Rectal smooth muscle tissue (tissue), 1 donor: ENCODE measurements around the gene GALNT18.

Experiments
- H3K27ac ChIP-seq: one replicate; pipeline ENCODE4 v1.7.0; 2013; ENCODE audit warnings: low read depth, low read length, inconsistent platforms
- H3K27me3 ChIP-seq: one replicate; pipeline ENCODE4 v1.7.0; 2013; ENCODE audit warnings: low read length; ENCODE audit not compliant: control insufficient read depth, insufficient read depth
- H3K36me3 ChIP-seq: one replicate; pipeline ENCODE4 v1.7.0; 2013; ENCODE audit warnings: low read length; ENCODE audit not compliant: control insufficient read depth, insufficient read depth
- H3K4me1 ChIP-seq: one replicate; pipeline ENCODE4 v1.7.0; 2013; ENCODE audit warnings: low read length; ENCODE audit not compliant: control insufficient read depth, insufficient read depth
- H3K4me3 ChIP-seq: one replicate; pipeline ENCODE4 v1.7.0; 2013; ENCODE audit warnings: low read length
- H3K9ac ChIP-seq: one replicate; pipeline ENCODE4 v1.7.0; 2013; ENCODE audit warnings: low read length

Gene GALNT18

DNA sequence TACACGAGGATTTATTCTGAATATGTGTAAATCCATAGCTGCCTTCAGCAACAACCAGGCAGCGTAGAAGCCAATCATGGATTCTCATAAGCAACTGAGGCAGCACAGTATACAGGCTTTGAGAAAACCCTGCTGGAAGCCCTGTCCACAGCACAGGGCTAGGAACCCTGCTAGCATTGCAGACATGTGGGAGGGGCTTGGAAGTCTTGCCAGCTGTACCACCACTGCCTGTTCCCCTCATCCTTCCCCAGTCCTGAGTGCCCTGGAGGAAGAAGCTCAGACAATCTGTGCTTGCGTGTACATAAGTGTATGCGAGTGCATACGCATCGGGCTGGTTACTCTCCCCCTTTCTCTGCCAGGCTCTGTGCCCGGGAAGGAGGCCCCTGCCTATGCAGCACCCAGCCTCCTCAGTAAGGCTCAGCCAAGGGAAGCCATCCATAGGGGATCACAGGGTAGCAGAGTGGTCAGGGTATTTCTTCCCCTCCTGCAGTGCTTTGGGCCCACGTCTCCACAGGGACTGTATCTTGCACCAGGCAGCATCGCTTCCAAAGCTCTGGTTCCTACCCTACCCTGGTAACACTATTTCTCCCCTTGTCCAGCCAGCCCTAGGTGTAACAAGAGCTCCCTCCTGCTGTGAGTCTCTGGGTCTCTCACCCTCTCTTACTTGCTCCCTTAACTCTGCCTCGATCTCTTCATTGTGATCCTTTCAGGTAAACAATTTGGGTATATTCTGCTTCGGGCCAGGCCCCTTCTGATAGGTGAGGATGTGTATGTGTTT is 90.5 kb downstream of the GALNT18 start:
- no peaks in the 10 kb centered on the region for H3K36me3 ChIP-seq
- H3K27ac ChIP-seq, result no peak overlapping the region
- no peak overlapping the region for H3K9ac ChIP-seq
- H3K4me1 ChIP-seq, result peaks cover 11% of the 10 kb centered on the region
- H3K4me3 ChIP-seq, result no peak overlapping the region
- no peaks in the 10 kb centered on the region for H3K27me3 ChIP-seq

DNA sequence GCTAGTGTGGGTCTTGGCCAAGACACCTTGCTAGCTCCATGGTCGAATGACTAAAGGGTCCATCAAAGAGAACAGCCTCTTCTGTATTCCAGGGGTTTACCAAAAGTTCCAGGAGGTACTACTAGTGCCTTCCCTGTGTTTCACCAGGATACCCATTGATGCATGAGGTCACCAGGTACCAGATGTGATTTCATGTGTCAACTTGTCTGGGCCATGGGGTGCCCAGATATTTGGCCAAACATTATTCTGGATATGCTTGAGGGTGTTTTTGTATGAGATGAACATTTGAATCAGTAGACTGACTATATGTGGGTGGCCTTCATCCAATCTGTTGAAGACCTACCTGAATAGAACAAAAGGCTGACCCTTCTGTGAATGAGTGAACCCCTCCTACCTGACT is 92.8 kb downstream of the GALNT18 start:
- H3K27ac ChIP-seq, result no peak overlapping the region
- peaks cover 6% of the 10 kb centered on the region for H3K4me1 ChIP-seq
- H3K4me3 ChIP-seq, result no peak overlapping the region
- H3K36me3 ChIP-seq, result no peaks in the 10 kb centered on the region
- H3K27me3 ChIP-seq, result no peaks in the 10 kb centered on the region
- H3K9ac ChIP-seq, result no peak overlapping the region

DNA sequence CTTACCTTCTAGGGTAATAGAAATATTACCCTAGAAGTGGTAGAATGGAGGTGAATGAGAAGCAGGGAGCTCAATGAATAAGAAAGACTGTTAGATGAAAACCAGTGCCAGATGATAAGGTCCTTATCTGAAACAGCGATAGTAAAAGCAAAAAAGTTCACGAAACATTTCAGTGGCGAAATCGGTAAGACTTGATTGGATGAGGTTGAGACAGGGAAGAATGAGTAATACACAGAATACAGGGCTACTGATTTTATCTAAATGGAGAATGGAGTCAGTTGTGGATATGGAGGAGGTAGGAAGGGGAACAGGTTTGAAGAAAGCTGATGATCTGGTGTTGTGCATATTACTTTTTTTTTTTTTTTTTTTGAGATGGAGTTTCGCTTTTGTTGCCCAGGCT is 96.5 kb downstream of the GALNT18 start:
- no peak overlapping the region for H3K27ac ChIP-seq
- H3K4me1 ChIP-seq, result no peaks in the 10 kb centered on the region
- no peak overlapping the region for H3K9ac ChIP-seq
- no peaks in the 10 kb centered on the region for H3K36me3 ChIP-seq
- H3K4me3 ChIP-seq, result no peak overlapping the region
- no peaks in the 10 kb centered on the region for H3K27me3 ChIP-seq

DNA sequence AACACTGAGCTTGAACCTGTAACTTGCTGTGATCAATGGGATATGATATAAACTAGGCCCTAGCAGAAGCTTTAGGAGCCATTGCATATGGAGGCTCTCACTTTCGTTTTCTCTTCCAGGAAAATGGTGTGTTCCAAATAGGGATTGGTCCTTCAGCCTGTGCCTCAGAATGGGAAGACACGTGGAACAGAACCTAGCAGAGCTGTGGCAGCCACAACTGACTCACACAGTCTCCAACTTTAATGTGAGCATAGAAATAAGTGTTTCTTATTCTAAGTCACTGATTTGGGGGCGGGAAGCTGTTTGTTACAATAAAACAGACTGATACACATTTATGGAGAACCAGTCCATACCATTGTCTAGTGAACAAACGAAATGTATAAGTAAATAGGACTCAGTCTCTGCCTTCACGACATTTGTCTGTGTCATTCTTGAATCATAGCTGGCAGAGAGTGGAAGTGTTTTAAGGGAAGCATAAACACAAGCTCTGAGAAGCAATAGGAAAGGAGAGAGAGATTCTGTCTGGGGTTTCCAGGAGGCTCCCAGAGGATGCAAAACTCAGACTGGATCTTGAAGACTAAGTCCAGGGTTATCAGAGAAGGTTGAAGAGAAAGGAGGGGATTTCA is 97.3 kb downstream of the GALNT18 start:
- Histone ChIP-seq H3K4me1 (no peaks in the 10 kb centered on the region), H3K36me3 (no peaks in the 10 kb centered on the region), H3K4me3 (no peak overlapping the region), H3K9ac (no peak overlapping the region), H3K27me3 (no peaks in the 10 kb centered on the region), H3K27ac (no peak overlapping the region)

DNA sequence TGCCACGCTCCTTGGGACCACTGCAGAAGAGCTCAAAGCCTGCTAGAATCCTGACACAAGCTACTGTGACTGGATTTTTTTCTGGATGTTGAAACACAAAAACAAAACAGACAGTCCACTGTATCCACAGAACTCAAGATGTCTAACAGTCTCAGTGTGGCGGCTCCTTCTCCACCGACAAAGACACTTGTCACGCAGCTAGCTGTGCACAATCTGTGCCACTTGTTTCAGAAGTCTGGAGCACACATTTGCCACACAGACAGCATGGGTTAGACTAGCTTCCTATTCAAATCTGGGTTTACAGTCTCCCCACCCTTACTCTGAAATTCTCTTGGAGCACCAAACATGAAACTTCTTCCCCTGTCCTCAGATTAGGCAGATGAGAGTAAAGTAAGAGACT is 99.2 kb downstream of the GALNT18 start:
- Histone ChIP-seq H3K27ac (no peak overlapping the region), H3K4me3 (no peak overlapping the region), H3K9ac (no peak overlapping the region), H3K27me3 (no peaks in the 10 kb centered on the region), H3K4me1 (no peaks in the 10 kb centered on the region), H3K36me3 (no peaks in the 10 kb centered on the region)

DNA sequence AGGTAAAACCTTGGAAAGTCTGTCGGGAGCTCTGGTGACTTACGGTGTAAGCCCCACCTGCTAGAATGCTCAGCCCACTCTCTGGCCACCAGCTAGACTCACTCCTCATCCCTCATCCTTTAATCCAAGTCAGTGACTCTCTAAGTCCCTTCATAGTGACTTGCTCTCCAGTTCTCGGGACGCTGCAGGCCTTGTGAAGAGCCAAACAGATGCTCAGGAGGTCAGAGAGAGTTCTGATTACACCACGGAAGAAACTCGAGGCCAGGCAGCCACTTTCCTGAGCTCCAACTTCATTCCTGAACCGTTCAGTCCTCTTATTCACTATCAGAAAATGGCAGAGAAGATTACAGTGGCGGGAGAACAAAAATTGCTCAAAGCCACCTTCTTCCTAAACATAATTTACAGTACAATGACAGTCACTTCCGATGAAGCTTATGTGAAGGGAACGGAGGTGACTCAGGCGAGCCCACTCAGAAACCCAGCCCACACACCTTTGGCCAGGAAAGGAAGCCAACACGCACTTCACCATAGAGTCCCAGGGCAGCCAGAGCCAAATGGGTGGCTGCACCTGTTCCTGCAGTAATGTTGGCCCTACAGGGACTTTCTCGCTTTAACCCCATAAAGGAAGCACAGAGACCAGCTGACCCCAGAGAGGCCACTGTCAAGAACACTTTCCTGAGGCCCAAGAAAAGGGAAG is 100.4 kb downstream of the GALNT18 start:
- H3K27me3 ChIP-seq, result no peaks in the 10 kb centered on the region
- no peak overlapping the region for H3K27ac ChIP-seq
- no peak overlapping the region for H3K9ac ChIP-seq
- H3K36me3 ChIP-seq, result no peaks in the 10 kb centered on the region
- H3K4me3 ChIP-seq, result no peak overlapping the region
- no peaks in the 10 kb centered on the region for H3K4me1 ChIP-seq

DNA sequence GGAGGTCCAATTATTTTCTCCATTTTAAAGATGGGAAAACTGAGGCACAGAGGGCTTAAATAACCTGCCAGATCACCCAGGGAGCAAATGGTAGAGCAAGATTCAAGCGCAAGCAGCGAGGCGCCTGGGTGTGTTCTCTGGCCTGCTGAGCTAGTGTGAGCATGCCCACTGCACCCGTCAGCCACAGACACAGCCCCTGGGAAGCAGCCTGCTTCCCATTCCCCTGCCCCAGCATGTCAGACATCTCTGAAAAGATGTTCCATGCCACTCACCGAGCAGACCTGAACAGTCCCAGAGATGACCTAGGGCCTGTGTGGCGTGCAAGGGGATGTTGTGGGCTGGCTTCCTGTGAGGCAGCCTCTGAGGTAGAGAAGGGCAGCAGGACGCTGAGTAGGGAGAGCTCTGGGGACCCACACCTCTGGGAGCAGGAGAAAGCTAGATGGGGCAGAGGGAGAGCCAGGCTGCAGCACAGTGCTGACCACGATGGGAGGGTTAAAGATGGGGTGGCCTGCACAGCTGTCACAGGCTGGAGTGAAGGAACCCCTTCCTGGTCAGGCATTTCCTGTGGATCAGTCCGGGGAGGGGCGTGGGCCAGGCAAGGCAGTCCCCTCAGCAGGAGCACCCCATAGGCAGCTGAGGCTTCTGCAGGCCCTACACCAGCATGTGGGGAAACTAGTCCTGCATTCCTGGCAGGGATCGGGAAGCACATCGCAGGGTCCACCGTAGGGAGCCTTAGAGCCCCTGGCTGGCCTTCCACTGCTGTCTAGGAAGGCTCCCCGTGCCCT is 101.4 kb downstream of the GALNT18 start:
- Histone ChIP-seq H3K4me1 (no peaks in the 10 kb centered on the region), H3K4me3 (no peak overlapping the region), H3K9ac (no peak overlapping the region), H3K27me3 (no peaks in the 10 kb centered on the region), H3K27ac (no peak overlapping the region), H3K36me3 (no peaks in the 10 kb centered on the region)

DNA sequence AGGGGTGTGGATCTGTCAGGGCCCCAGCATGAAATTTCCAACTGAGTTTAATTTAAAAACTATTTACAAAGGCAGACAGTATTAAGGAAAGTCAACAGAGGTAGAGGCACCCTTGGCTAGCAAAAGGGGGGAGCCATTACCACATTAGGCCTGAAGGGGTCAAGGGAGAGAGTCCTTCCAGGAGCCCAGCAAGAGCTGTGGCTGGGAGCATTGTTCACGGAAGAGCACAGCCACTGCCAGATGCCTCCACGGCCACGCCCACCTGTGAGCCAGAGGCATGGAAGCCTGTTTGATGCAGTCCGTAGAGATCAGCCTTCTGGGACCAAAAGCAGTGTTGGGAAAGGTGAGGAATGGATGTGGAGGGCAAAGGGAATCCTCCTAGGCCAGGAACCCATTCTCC is 102.6 kb downstream of the GALNT18 start:
- H3K27ac ChIP-seq, result no peak overlapping the region
- no peaks in the 10 kb centered on the region for H3K36me3 ChIP-seq
- no peaks in the 10 kb centered on the region for H3K27me3 ChIP-seq
- no peaks in the 10 kb centered on the region for H3K4me1 ChIP-seq
- no peak overlapping the region for H3K4me3 ChIP-seq
- no peak overlapping the region for H3K9ac ChIP-seq

DNA sequence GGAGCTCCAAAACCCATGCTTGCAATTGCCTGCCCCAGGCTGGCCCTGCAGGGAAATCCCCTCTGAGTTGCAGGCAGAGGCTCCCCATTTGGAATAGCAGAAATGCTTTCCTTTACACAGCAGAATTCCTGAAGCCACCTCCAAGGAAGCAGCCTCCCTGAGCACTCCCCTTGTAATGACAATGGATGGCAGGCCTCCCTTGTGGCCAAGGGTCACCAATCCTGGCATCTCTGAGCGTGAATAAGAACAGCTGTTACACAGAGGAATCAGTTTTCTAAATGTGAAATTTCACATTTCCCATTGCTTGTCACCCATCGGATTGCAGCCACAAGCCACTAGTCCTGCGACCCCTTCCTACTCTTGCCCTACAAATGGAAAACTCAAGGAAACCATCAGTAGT is 107.6 kb downstream of the GALNT18 start:
- Histone ChIP-seq H3K36me3 (no peaks in the 10 kb centered on the region), H3K4me3 (no peak overlapping the region), H3K4me1 (no peaks in the 10 kb centered on the region), H3K27me3 (no peaks in the 10 kb centered on the region), H3K27ac (no peak overlapping the region), H3K9ac (no peak overlapping the region)

DNA sequence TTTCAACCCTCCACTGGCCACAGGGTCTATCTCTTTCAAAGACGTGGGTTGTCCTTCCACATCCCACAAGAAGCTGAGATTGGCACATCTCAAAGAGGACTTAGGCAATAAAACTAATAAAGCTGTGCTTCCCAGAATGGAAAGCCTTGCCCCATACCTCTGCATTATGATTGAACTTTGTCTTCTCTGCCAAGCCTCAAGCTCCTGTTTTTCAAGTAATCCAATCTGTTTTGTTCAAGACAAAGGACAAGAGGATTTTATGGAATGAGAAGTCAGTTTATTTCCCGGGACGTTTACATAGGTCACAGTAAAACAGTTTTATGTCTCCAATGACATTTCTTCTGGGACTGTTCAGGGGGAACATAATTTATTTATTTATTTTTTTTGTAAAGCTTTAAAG is 108.4 kb downstream of the GALNT18 start:
- no peaks in the 10 kb centered on the region for H3K27me3 ChIP-seq
- no peak overlapping the region for H3K9ac ChIP-seq
- H3K36me3 ChIP-seq, result no peaks in the 10 kb centered on the region
- no peaks in the 10 kb centered on the region for H3K4me1 ChIP-seq
- no peak overlapping the region for H3K4me3 ChIP-seq
- no peak overlapping the region for H3K27ac ChIP-seq

DNA sequence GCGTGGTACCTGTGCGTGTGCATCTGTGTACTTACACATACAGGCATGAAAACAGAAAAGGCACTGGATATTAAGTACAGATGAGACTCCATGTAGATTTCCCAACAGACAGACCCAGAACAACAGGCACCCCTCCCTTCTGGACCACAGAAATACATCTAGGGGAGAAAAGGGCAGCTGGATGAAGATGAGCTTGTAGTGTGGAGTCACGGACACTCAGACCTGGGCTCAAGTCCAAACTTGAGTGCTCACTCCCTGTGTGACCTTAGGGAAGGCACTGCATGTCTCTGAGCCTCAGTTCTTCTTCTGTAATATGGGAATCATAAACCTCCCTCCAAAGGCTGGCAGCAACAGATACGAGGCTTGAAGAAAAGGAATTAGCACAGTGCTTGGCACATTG is 108.9 kb downstream of the GALNT18 start:
- Histone ChIP-seq H3K36me3 (no peaks in the 10 kb centered on the region), H3K4me1 (no peaks in the 10 kb centered on the region), H3K27ac (no peak overlapping the region), H3K27me3 (no peaks in the 10 kb centered on the region), H3K4me3 (no peak overlapping the region), H3K9ac (no peak overlapping the region)

DNA sequence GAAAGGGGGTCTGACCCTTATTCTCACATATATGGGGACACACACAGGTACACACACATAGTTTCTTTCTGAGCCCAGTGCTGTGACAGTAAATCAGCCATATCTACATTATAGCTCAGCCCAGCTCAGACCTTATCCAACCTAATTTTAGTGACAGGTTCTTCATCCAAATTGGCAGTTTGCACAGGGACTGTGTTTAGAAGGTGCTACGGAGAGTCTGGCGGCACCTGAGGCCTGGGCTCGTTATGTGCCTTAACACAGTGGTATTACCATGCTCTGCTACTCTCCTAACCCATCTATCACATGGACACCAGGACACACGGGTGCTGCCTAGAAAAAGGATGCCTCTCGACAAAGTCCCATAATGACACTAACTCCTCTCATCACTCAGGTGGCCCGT is 109.3 kb downstream of the GALNT18 start:
- Histone ChIP-seq H3K27me3 (no peaks in the 10 kb centered on the region), H3K27ac (no peak overlapping the region), H3K9ac (no peak overlapping the region), H3K36me3 (no peaks in the 10 kb centered on the region), H3K4me1 (no peaks in the 10 kb centered on the region), H3K4me3 (no peak overlapping the region)
